ENCODE data around the gene UQCC3. TPM values are rescaled to one million over a fixed set of nuclear protein-coding genes. Genes with fewer than 3 reads are reported as not detected.
A peak's percentile ranks its signal among the peaks of the same experiment; 100 is the strongest.

The UQCC3 gene
- total and polyA plus RNA-seq, 3 donors from 2014 or later = 4.2 to 8.1 (median 8.0) TPM

- peak; percentile 48 for DNase-seq
- Histone ChIP-seq H3K4me3 (peak overlapping the region; percentile 80 to 83), H3K9me3 (no peaks in the 10 kb centered on the region), H3K36me3 (ENCODE audit: low read depth, missing control alignments) (no peaks in the 10 kb centered on the region), H3K4me1 (peaks cover 17% of the 10 kb centered on the region), H3K27me3 (no peaks in the 10 kb centered on the region), H3K27ac (peak overlapping the region; percentile 81 to 86)
- intact Hi-C loops (cut with DNase I; ENCODE audit: low total_unique reads) = no loop called here
- no peak for TF ChIP-seq CTCF (IDR thresholded peaks at IDR 0.05)
- no peak for TF ChIP-seq POLR2A (IDR thresholded peaks at IDR 0.05)
- 2 to 3% methylated on average over 31 to 39 of the region's 39 CpGs for WGBS, 2 donors
These were observed 5.7 kb upstream of the UQCC3 start for GRCh38 chr11:62665599-62666258.

DNA sequence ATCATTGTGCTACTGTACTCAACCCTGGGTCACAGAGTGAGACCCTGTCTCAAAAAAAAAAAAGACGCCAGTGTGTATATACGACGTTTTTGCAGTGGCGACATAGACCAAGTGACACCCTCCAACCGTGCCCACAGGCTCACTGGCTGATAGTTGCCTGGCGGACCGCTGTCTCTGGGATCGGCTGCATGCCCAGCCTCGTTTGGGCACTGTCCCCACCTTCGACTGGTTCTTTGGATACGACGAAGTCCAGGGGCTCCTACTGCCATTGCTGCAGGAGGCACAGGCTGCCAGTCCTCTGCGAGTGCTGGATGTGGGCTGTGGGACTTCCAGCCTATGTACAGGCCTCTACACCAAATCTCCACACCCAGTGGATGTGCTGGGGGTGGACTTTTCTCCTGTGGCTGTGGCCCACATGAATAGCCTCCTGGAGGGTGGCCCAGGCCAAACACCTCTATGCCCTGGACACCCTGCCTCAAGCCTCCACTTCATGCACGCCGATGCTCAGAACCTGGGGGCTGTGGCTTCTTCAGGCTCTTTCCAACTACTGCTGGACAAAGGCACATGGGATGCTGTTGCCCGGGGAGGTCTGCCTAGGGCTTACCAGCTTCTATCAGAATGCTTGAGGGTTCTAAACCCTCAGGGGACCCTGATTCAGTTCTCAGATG is 5.1 kb upstream of the UQCC3 start:
- Histone ChIP-seq H3K27me3 (no peaks in the 10 kb centered on the region), H3K4me3 (peak overlapping the region; percentile 80 to 83), H3K27ac (peak overlapping the region; percentile 81 to 86), H3K4me1 (peaks cover 17% of the 10 kb centered on the region), H3K9me3 (no peaks in the 10 kb centered on the region), H3K36me3 (ENCODE audit: low read depth, missing control alignments) (no peaks in the 10 kb centered on the region)
- DNase-seq = no peak
- TF ChIP-seq CTCF (IDR thresholded peaks at IDR 0.05) = no peak
- TF ChIP-seq POLR2A (IDR thresholded peaks at IDR 0.05) = no peak
- intact Hi-C loops (cut with DNase I; ENCODE audit: low total_unique reads) = no loop called here
- 54 to 56% methylated on average over 13 to 16 of the region's 16 CpGs for WGBS, 2 donors

GRCh38 chr11:62667460-62667859 is 4.0 kb upstream of the UQCC3 start:
- no peak for DNase-seq
- Histone ChIP-seq H3K4me1 (peaks cover 19% of the 10 kb centered on the region), H3K27me3 (no peaks in the 10 kb centered on the region), H3K9me3 (no peaks in the 10 kb centered on the region), H3K4me3 (no peak overlapping the region), H3K36me3 (ENCODE audit: low read depth, missing control alignments) (no peaks in the 10 kb centered on the region), H3K27ac (no peak overlapping the region)
- intact Hi-C loops (cut with DNase I; ENCODE audit: low total_unique reads) = no loop called here
- TF ChIP-seq CTCF (IDR thresholded peaks at IDR 0.05) (no peak), POLR2A (IDR thresholded peaks at IDR 0.05) (no peak)
- whole genome bisulfite sequencing, 2 donors = 76 to 92% methylated on average over 2 of the region's 2 CpGs

DNA sequence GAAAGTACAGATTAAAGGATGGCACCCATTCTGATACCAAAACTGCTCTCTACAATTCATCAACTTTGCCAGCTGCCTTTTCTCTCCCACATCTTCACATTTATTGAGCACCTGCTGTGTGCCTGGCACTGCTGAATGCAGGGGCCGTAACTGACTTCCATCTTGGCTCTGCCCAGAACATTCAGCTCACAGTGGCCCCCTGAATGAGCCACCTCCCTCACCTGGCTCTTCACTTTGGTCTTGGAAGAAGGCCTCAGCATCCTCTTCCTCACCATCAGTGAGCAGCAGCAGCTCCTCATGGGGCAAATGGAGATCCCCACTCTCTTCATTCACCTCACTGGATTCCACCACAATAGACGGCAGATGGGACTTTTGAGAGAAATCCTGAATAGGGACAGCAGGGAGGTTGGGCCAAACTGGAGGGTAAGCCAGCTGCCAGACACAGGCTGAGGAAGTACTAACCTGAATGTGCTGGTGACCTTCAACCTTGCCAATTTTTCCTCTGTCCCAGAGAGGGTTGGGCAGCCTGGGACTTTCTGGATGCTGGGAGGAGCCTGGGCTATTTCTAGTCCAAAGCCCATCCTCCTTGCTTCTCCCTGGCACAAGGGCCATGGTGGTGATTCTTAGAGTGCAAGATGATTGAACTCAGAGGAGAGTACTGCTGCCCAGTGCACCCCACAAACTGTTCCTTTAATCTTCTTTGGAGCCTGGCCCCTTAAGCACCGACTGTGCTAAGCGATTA is 1.9 kb upstream of the UQCC3 start:
- intact Hi-C loops (cut with DNase I; ENCODE audit: low total_unique reads) = loop anchor here (10.0 kb wide), 1 partner anchor 275 kb away; no protein-coding TSS in a partner anchor

More for the DNA sequence above, 1.9 kb upstream of the UQCC3 start:
- Histone ChIP-seq H3K4me3 (no peak overlapping the region), H3K9me3 (no peaks in the 10 kb centered on the region), H3K36me3 (ENCODE audit: low read depth, missing control alignments) (no peaks in the 10 kb centered on the region), H3K27me3 (no peaks in the 10 kb centered on the region), H3K4me1 (peaks cover 18% of the 10 kb centered on the region), H3K27ac (no peak overlapping the region)
- 61 to 63% methylated on average over 4 of the region's 4 CpGs for WGBS, 2 donors
- no peak for TF ChIP-seq CTCF (IDR thresholded peaks at IDR 0.05)
- no peak for TF ChIP-seq POLR2A (IDR thresholded peaks at IDR 0.05)
- DNase-seq = no peak

All from testis (tissue), 3 donors.